HG03108 (cell line): ENCODE data around the gene NTM.
A peak's percentile ranks its signal among the peaks of the same experiment; 100 is the strongest.

Experiments used
- ATAC-seq: cut with Tn5 transposase; IDR thresholded peaks from one replicate; pipeline ENCODE4 v1.9.1; 2021; ENCODE audit warnings: moderate library complexity; ENCODE audit not compliant: unreplicated experiment

Gene NTM

DNA sequence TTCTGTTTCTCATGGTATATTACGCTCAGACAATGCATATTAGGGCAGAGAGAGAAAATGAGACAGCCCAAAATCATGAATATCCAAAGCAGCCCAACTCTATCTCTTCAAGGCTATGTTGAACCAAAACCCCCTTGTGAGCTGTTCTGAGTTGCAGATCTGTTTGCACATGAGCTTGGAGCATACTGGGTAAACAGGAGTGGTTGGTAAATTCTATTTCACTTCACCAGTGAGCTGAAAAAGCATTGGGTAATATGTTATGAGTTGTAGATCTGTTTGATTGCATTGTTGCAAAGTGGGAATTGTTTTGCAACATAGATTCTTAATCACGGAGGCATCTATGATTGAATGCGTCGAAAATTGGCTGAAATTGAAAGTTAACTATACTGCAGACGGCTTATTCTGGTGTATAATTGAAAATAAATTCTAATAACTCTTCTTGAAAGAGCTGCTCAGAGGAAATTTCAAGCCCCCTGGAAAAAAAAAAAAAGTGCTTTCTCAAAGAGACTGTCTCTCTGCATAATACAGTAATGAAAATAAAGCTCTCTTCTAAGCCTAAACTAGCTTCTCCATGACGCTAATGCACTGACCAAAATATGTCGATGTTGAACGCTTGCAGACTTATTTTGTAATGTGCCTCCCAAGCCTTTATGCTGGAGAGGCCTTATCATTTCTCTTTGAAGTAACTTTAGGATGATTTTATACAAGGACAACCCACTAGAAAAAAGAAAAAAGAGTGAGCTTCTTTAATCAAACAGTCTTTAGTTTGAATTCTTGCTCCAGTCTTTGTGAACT lies 263.7 kb downstream of the NTM start:
- ATAC-seq = no peak

GRCh38 chr11:131637469-131638175 lies 267.2 kb downstream of the NTM start:
- ATAC-seq = no peak

GRCh38 chr11:131638889-131639288 lies 268.5 kb downstream of the NTM start:
- no peak for ATAC-seq

GRCh38 chr11:131640320-131640719 lies 269.9 kb downstream of the NTM start:
- no peak for ATAC-seq

DNA sequence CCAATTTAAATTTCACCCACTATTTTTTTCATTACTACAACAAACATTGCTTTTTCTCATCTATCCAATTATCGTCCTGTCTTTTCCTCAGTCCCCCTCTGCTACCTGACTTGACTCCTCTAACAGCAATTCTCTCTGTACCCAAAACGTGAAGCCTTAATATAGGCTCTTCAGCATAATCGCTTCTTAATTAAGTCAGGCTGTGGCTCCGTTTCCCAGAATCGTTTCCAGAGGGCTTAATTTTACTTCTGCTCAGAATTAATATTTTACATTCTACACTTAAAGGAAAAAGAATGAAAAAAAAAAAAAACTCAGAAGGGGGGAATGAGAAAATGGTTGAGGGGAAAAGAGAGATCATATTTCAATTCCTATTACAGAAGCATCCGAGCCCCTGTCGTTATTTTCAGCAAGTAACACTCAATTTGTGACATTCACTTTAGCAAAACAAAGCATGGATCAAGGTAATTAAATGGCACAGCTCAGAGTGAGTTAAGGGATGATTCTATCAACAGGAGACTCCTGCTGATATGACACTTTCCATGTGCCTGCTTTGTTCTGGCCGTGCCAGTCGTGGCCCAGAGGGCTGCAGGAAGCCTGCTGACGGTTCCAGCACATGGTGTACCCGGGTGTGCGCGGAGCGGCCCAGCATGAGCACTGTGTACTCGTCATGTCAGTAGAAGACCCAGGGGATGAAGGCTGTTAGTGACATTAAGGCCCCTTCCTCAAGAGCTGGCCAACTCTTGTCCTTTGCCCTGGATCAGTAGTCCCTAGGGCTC lies 272.5 kb downstream of the NTM start:
- ATAC-seq = no peak

GRCh38 chr11:131644204-131644795 lies 273.9 kb downstream of the NTM start:
- no peak for ATAC-seq

DNA sequence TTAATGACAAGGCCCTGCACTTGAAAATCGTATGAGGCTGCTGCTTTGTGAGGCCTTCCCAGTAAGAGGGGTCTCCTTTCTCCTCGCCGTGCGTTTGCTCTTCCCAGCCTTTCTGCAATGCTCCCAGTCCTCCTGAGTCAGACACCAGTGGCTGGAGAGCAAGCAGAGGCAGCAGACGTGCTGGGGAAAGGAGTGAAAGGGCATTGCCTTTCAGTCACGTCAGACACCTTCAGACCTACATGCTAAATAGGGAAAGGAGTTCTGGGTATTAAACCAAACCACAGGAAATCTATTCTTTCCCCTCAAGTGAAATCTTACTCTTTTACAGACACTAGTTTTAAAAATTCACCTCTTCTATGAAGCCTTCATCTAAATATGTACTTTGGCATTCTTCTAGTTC lies 274.8 kb downstream of the NTM start:
- ATAC-seq = no peak

DNA sequence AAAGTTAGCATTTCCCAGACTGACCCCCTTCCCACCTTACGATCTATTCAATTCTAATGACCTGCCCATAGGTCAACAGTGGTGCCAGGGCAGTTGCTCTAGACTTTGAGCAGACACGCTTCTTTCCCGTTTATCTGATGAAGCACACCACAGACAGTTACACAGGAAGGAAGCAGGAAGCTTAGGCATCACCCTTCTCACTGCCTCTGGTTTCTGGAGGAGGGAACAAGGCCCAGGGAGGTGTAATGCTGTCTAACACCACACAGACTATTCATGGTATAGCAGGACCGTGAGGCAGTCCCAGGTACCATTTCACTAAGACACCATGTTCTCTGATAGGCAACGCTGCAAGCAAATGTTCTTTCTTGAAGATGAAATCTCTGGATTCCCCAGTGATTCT lies 279.4 kb downstream of the NTM start:
- no peak for ATAC-seq

DNA sequence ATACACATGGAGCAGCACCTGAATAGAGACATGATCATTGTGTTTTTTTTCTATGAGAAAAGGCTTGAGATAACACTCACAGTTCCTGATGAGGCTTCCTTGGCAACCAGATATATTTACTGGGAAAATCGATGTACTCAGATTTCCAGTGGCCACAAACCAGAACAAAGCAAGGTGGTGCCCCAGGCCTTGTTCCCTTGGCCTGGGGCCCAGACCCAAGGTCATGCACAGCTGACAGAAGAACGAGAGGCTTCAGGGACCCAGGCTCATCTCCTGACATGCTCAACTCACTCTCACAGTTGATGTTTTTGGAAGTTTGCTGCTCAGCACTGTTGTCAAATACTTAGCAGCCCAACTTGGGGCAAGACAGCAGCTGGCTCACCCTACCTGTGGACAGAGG lies 281.8 kb downstream of the NTM start:
- ATAC-seq = no peak

DNA sequence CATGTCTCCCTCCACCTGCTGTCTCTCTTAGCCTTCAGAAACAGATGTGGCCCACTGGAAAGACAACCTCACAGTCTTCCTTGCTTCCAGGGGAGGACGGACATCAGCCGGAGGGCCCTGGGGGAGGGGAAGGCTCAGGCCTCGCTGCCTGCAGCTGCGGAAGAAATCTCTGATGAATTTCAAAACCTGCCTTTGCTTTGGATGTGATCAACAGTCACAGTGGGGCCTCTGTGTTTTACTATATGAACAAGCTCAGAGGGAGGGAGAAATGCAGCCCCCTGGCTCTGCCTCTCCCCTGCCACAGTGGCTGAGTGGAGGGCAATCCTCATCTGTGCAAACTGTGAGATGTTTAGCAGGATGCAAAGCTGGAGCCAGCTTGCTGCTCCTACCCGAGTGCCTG lies 282.8 kb downstream of the NTM start:
- no peak for ATAC-seq

DNA sequence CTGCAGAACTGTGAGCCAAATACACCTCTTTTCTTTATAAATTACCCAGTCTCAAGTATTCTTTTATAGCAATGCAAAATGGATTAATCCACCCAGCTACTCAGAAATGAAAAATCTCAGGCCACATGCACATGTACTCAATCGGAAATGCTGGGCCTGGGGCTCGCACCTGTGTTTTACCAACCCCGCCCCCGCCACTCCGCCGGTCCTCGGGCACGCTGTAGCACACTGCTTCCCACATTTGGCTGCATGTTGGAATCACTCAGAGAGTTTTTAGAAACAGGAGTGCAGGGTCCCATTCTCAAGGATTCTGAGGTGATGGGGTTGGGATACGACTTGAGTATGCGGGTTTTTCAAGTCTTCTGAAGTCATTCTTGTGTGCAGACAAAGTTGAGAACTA lies 284.4 kb downstream of the NTM start:
- ATAC-seq = no peak

DNA sequence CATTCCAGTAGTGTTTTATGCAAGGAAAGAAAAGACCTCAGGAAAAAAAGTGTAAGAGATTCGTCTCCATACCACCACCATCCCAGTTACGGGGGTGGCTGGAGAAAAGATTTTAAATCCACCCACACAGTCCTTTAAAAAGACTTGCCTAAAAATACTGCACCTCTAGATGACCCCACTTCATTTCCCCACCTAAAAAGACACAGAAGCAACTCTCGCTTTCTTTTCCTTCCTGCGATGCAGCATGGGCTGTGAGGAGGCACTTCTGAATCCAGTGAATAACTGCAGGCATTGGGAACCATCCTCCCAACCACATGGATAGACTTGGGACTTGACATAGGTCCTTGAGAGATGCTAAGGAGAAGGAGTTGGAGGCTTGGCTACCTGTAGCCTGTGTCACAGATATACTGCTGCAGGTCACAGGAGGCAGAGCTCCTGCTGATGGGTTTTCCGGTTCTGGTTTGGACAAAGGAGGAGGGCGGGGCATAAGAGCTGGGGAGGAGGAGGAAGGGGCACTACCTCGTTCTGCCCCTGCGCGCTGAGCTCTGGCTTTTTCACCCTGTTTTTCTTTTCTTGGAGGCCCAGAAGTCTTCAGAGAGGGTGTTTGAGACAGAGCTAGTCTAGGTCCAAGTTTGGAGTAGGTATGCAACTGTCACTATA lies 285.9 kb downstream of the NTM start:
- no peak for ATAC-seq

DNA sequence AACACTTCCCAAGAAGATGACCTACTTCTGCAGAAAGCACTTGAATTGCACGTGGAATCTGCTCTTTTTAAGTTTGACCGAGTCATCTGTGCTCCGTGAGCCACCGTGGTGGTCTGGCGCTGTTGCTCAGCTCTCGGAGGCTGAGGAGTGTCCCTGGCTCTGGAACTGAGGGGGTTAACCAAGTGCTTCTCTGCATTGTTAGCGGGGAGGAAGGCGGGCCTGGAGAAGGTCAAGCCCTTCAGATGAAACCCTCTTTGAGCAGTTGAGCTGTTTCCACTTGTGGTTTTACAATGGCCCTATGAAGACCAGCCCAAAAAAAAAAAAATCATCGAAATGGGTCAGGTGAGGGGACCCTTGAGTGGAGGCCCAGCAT lies 286.4 kb downstream of the NTM start:
- ATAC-seq = no peak

- ATAC-seq = no peak
Observed at GRCh38 chr11:131658414-131658813, 288.0 kb downstream of the NTM start.

- ATAC-seq = peak; percentile 81
Observed at GRCh38 chr11:131658952-131659351, 288.5 kb downstream of the NTM start.

- no peak for ATAC-seq
Observed at GRCh38 chr11:131659931-131660330, 289.5 kb downstream of the NTM start.

DNA sequence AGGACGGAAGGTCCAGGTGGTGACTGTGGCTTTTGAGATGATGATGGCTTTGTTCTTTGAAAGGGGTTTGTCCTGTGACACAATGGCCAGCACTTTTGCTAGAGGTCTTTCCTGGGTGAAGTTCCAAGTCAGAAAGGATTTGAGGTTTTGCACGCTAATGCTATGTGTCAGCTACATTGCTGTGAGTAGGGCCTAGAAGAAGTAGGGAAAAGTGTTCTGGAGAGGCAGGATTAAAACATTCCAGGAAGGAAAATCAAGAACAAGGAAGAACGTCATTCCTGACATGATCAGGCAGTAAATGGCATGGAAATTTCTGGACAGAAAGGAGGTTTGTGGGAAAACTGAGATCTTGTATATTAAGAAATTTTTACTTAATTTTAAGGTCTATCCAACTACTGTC lies 290.7 kb downstream of the NTM start:
- no peak for ATAC-seq

- no peak for ATAC-seq
Observed at GRCh38 chr11:131662317-131662972, 292.0 kb downstream of the NTM start.

DNA sequence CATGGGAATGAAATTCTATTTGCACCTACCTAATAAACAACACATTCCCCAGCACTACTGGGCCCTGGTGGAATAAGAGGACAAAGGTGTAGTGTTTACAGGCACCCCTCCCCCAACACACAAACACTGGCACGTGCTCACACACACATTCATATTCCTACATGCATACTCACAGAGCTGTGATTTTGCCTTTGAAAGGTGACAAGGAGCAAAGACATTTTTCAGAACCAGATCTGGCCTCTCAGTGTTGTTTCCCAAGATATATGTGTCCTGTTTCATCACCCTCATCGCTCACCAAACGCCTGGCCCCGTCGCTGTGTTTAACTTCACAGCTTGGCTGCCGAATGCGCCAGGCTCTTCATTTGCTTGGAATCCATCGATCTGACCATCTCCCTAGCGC lies 292.6 kb downstream of the NTM start:
- ATAC-seq = no peak

DNA sequence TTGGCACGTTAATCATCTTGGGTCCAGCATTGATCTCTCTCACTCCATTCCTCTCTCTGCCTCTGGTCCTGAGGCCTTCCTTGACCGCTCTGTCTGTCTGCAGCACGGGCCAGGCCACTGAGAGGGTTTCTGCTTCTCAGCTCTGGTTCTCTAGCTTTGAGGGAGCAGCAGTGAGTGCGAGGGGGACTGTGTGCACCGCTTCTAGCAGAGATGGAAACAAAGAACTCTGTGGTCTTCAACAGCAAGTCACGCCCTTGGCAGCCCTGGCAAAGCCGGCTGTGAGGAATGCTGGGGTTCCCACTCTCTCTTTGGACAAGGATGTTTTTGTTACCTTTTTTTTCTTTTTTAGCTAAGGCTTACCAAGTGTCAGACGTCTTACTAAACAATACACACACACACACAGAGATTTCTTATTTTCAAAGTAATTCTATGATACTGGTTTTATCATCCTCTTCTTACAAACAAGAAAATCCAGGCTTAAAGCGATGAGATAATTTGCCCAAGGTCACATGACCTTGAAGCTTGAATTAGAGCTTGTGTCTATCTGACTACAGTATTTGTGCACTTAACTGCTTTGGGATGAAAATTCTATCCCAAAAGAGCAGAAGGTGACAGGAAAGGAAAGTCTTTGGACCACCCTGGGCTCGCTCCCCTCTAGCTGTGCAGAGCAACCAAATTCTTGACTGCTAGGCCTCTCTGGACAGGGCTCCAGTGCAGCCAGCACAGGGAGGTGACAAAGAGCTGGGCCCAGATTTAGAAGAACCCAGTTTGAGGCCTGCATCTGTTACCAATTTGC lies 293.2 kb downstream of the NTM start:
- no peak for ATAC-seq
